OCI-LY1 (cell line): ENCODE measurements around the gene VPS39.

ENCODE experiments used
- H2AFZ ChIP-seq: fragments of 200-600 bp; sonication (generic), shearing (Covaris generic); 2 replicates; pipeline ENCODE4 v1.6.0; 2014; ENCODE audit warnings: antibody characterized with exemption, mild to moderate bottlenecking, low read length
- H3F3A ChIP-seq: fragments of 200-600 bp; sonication (generic), shearing (Covaris generic); 2 replicates; pipeline ENCODE4 v1.6.0; 2014; ENCODE audit warnings: mild to moderate bottlenecking, antibody characterized with exemption, low read length, moderate library complexity; ENCODE audit not compliant: insufficient read depth
- H3K27ac ChIP-seq: fragments of 200-600 bp; sonication (generic); 2 replicates; pipeline ENCODE4 v1.5.1; 2014; ENCODE audit warnings: low read length, mixed run types, mild to moderate bottlenecking, low read depth; ENCODE audit not compliant: poor library complexity, severe bottlenecking
- H3K27me3 ChIP-seq: fragments of 200-600 bp; sonication (generic); 2 replicates; pipeline ENCODE4 v1.6.0; 2014; ENCODE audit warnings: antibody characterized with exemption, mild to moderate bottlenecking, low read length, moderate library complexity; ENCODE audit not compliant: insufficient read depth
- H3K36me3 ChIP-seq: fragments of 200-600 bp; sonication (generic); 2 replicates; pipeline ENCODE4 v1.6.1; 2014; ENCODE audit warnings: mild to moderate bottlenecking, antibody characterized with exemption, low read length, moderate library complexity, mixed read lengths; ENCODE audit not compliant: insufficient read depth
- H3K4me1 ChIP-seq: fragments of 200-600 bp; sonication (generic); 2 replicates; pipeline ENCODE4 v1.5.1; 2014; ENCODE audit warnings: mild to moderate bottlenecking, low read length, moderate library complexity; ENCODE audit not compliant: insufficient read depth, severe bottlenecking
- H3K4me2 ChIP-seq: fragments of 200-600 bp; sonication (generic), shearing (Covaris generic); 2 replicates; pipeline ENCODE4 v1.6.1; 2014; ENCODE audit warnings: low read length
- H3K4me3 ChIP-seq: fragments of 200-600 bp; sonication (generic); 2 replicates; pipeline ENCODE4 v1.5.1; 2014; ENCODE audit warnings: low read length, low read depth, mild to moderate bottlenecking, mixed read lengths; ENCODE audit not compliant: poor library complexity, severe bottlenecking
- H3K79me2 ChIP-seq: fragments of 200-600 bp; shearing (Covaris generic); 2 replicates; pipeline ENCODE4 v1.6.1; 2016; ENCODE audit warnings: mixed run types, low read length, mixed read lengths; ENCODE audit not compliant: insufficient read depth
- H3K9ac ChIP-seq: fragments of 200-600 bp; sonication (generic), shearing (Covaris generic); 2 replicates; pipeline ENCODE4 v1.6.1; 2014; ENCODE audit warnings: mild to moderate bottlenecking, low read length, mixed read lengths
- H3K9me2 ChIP-seq: fragments of 200-600 bp; sonication (generic), shearing (Covaris generic); 2 replicates; pipeline ENCODE4 v1.6.1; 2014; ENCODE audit warnings: low read depth, mild to moderate bottlenecking, low read length, mixed read lengths
- H3K9me3 ChIP-seq: fragments of 200-600 bp; shearing (Covaris generic); 2 replicates; pipeline ENCODE4 v1.6.1; 2014; ENCODE audit warnings: low read length, mixed read lengths
- H4K20me1 ChIP-seq: fragments of 200-600 bp; sonication (generic), shearing (Covaris generic); 2 replicates; pipeline ENCODE4 v1.6.0; 2016; ENCODE audit warnings: mild to moderate bottlenecking, low read length; ENCODE audit not compliant: insufficient read depth
- EZH2 ChIP-seq: fragments of 200-600 bp; sonication (generic), shearing (Covaris generic); IDR thresholded peaks from 2 replicates; pipeline ENCODE4 v1.8.0; 2017; ENCODE audit warnings: borderline replicate concordance, mixed run types, mild to moderate bottlenecking, antibody characterized with exemption, low read length, moderate library complexity, mixed read lengths
- TF ChIP-seq, protein P1 (sequence below): fragments of 200-600 bp; sonication (generic), shearing (Covaris generic); IDR thresholded peaks from 2 replicates; pipeline ENCODE4 v1.5.1; 2017; ENCODE audit warnings: mild to moderate bottlenecking, antibody characterized with exemption, low read length, moderate library complexity, mixed read lengths

Gene VPS39

DNA sequence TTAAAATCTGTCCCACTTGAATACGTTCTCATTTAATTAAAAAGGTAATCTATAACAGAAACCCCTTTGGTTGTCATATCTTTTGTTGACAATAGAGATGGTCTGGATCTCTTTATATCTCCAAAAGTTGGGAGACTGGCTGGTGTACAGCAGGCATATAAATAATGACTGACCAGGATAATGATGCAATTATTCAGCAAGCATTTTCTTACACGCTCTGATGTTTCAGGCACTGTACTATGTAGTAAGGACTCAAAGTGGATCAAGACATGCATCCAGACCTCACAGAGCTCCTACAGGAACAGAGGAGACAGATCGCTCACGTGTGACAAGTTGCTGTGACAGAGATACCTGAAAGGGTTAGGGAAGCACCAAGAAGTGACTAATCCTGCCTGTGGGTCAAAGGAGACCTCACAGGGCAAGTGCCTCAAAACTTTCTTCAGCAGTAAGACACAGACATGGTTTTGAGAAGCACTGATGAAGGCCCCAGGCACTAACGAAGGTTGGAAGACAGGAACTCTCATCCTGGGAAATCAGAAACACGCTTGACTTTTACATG, 25.7 kb downstream of the VPS39 start:
- Histone ChIP-seq H3K9me3 (no peaks in the 10 kb centered on the region), H3K4me3 (no peak overlapping the region), H3K36me3 (peaks cover 71% of the 10 kb centered on the region), H3K4me1 (no peaks in the 10 kb centered on the region), H3K27me3 (no peaks in the 10 kb centered on the region), H3K9ac (no peak overlapping the region), H3K4me2 (no peak overlapping the region), H3K9me2 (no peaks in the 10 kb centered on the region), H2AFZ (no peak overlapping the region), H3K27ac (no peak overlapping the region), H4K20me1 (no peaks in the 10 kb centered on the region), H3K79me2 (no peaks in the 10 kb centered on the region), H3F3A (no peaks in the 10 kb centered on the region)
- TF ChIP-seq, protein P1, sequence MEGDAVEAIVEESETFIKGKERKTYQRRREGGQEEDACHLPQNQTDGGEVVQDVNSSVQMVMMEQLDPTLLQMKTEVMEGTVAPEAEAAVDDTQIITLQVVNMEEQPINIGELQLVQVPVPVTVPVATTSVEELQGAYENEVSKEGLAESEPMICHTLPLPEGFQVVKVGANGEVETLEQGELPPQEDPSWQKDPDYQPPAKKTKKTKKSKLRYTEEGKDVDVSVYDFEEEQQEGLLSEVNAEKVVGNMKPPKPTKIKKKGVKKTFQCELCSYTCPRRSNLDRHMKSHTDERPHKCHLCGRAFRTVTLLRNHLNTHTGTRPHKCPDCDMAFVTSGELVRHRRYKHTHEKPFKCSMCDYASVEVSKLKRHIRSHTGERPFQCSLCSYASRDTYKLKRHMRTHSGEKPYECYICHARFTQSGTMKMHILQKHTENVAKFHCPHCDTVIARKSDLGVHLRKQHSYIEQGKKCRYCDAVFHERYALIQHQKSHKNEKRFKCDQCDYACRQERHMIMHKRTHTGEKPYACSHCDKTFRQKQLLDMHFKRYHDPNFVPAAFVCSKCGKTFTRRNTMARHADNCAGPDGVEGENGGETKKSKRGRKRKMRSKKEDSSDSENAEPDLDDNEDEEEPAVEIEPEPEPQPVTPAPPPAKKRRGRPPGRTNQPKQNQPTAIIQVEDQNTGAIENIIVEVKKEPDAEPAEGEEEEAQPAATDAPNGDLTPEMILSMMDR = no peak
- TF ChIP-seq EZH2 = no peak

- no peaks in the 10 kb centered on the region for H3K9me2 ChIP-seq
- no peak overlapping the region for H3K4me3 ChIP-seq
- H3K27me3 ChIP-seq = no peaks in the 10 kb centered on the region
- H3K79me2 ChIP-seq = no peaks in the 10 kb centered on the region
- TF ChIP-seq, protein P1 = no peak
- no peak for TF ChIP-seq EZH2
- no peaks in the 10 kb centered on the region for H3F3A ChIP-seq
- no peak overlapping the region for H3K4me2 ChIP-seq
- H3K4me1 ChIP-seq = no peaks in the 10 kb centered on the region
- peaks cover 64% of the 10 kb centered on the region for H3K36me3 ChIP-seq
- H2AFZ ChIP-seq = no peak overlapping the region
- no peak overlapping the region for H3K9ac ChIP-seq
- H4K20me1 ChIP-seq = no peaks in the 10 kb centered on the region
- no peaks in the 10 kb centered on the region for H3K9me3 ChIP-seq
- no peak overlapping the region for H3K27ac ChIP-seq
Measured at GRCh38 chr15:42178056-42178455, 30.0 kb downstream of the VPS39 start.

DNA sequence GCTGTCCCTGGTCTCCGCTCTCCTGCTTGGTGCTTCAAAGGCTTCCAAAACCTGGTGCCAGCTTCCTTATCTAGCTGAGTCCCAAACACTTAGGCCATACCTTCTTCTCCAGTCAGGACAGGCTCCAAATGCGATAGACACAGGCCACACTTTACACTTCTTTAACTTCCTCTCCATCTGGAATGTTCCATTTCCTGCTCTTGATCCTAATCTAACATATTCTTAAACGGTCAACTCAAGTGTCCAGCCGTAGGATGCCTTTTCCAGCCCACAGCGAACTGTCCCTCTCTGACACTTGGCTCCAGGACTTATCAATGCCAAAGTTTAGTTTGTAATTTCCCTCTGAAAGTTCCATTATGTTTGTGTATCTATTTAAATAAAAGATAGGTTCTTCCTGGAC, 32.4 kb downstream of the VPS39 start:
- Histone ChIP-seq H3K27ac (no peak overlapping the region), H3K27me3 (no peaks in the 10 kb centered on the region), H2AFZ (no peak overlapping the region), H4K20me1 (no peaks in the 10 kb centered on the region), H3K9me2 (no peaks in the 10 kb centered on the region), H3K4me3 (no peak overlapping the region), H3K4me2 (no peak overlapping the region), H3F3A (no peaks in the 10 kb centered on the region), H3K36me3 (peaks cover 79% of the 10 kb centered on the region), H3K79me2 (no peaks in the 10 kb centered on the region), H3K9me3 (no peaks in the 10 kb centered on the region), H3K9ac (no peak overlapping the region), H3K4me1 (no peaks in the 10 kb centered on the region)
- TF ChIP-seq, protein P1 = no peak
- no peak for TF ChIP-seq EZH2
